MM.1S (cell line): ENCODE measurements around the gene NAA11.

Source experiments
- DNase-seq: peaks from one replicate; pipeline ENCODE4 v3.0.0-alpha.2; 2015
- H2AFZ ChIP-seq: fragments of 300-600 bp; sonication (generic); 2 replicates; pipeline ENCODE4 v1.6.0; 2016; ENCODE audit warnings: antibody characterized with exemption, low read length
- H3F3A ChIP-seq: fragments of 300-600 bp; sonication (generic); 2 replicates; pipeline ENCODE4 v1.6.1; 2016; ENCODE audit warnings: mild to moderate bottlenecking, antibody characterized with exemption, low read length, moderate library complexity, mixed read lengths; ENCODE audit not compliant: insufficient read depth
- H3K27ac ChIP-seq: fragments of 300-600 bp; sonication (generic); 2 replicates; pipeline ENCODE4 v1.5.1; 2016; ENCODE audit warnings: mild to moderate bottlenecking, low read length
- H3K27me3 ChIP-seq: fragments of 300-600 bp; sonication (generic); replicated peaks from 2 replicates; pipeline ENCODE4 v1.6.0; 2016; ENCODE audit warnings: low read length; ENCODE audit not compliant: insufficient read depth
- H3K36me3 ChIP-seq: fragments of 300-600 bp; sonication (generic); replicated peaks from 2 replicates; pipeline ENCODE4 v1.6.1; 2016; ENCODE audit warnings: mild to moderate bottlenecking, low read length, mixed read lengths; ENCODE audit not compliant: insufficient read depth
- H3K4me1 ChIP-seq: fragments of 300-600 bp; sonication (generic); 2 replicates; pipeline ENCODE4 v1.6.1; 2016; ENCODE audit warnings: low read length, mixed read lengths
- H3K4me2 ChIP-seq: fragments of 300-600 bp; sonication (generic); 2 replicates; pipeline ENCODE4 v1.6.0; 2016; ENCODE audit warnings: low read depth, low read length
- H3K4me3 ChIP-seq: fragments of 300-600 bp; sonication (generic); 2 replicates; pipeline ENCODE4 v1.5.1; 2016; ENCODE audit warnings: low read length, mixed read lengths
- H3K79me2 ChIP-seq: fragments of 300-600 bp; sonication (generic); 2 replicates; pipeline ENCODE4 v1.6.1; 2016; ENCODE audit warnings: mixed run types, low read length, mixed read lengths
- H3K9ac ChIP-seq: fragments of 300-600 bp; sonication (generic); 2 replicates; pipeline ENCODE4 v1.6.1; 2016; ENCODE audit warnings: low read length, mixed read lengths
- H3K9me2 ChIP-seq: fragments of 300-600 bp; sonication (generic); replicated peaks from 2 replicates; pipeline ENCODE4 v1.6.1; 2016; ENCODE audit warnings: mild to moderate bottlenecking, low read length, mixed read lengths; ENCODE audit not compliant: insufficient read depth
- H3K9me3 ChIP-seq: fragments of 300-600 bp; sonication (generic); replicated peaks from 2 replicates; pipeline ENCODE4 v1.6.1; 2016; ENCODE audit warnings: mild to moderate bottlenecking, low read length, mixed read lengths; ENCODE audit not compliant: insufficient read depth
- H4K20me1 ChIP-seq: fragments of 300-600 bp; sonication (generic); 2 replicates; pipeline ENCODE4 v1.6.1; 2016; ENCODE audit warnings: mild to moderate bottlenecking, low read length, moderate library complexity, mixed read lengths; ENCODE audit not compliant: insufficient read depth
- CTCF ChIP-seq: fragments of 300-600 bp; sonication (generic); IDR thresholded peaks from 2 replicates; pipeline ENCODE4 v1.5.1; 2016; ENCODE audit warnings: antibody characterized with exemption, low read length, mixed read lengths
- EZH2 ChIP-seq: fragments of 300-600 bp; sonication (generic); optimal IDR thresholded peaks from 2 replicates; pipeline ENCODE3; 2017; ENCODE audit warnings: low read depth, mild to moderate bottlenecking, antibody characterized with exemption, low read length, mixed read lengths
- EZH2phosphoT487 ChIP-seq: fragments of 300-600 bp; sonication (generic); IDR thresholded peaks from 2 replicates; pipeline ENCODE4 v1.6.1; 2018; ENCODE audit warnings: antibody characterized with exemption, low read length

The NAA11 gene

GRCh38 chr4:79338148-79338547 is 12.3 kb upstream of the NAA11 start:
- H3K4me3 ChIP-seq, result no peak overlapping the region
- no peak overlapping the region for H2AFZ ChIP-seq
- no peak overlapping the region for H3K9ac ChIP-seq
- no peak overlapping the region for H3K27ac ChIP-seq
- no peaks in the 10 kb centered on the region for H3K4me1 ChIP-seq
- H3K36me3 ChIP-seq, result no peaks in the 10 kb centered on the region
- no peaks in the 10 kb centered on the region for H4K20me1 ChIP-seq
- H3K9me2 ChIP-seq, result no peaks in the 10 kb centered on the region
- no peak overlapping the region for H3K4me2 ChIP-seq
- H3K79me2 ChIP-seq, result no peaks in the 10 kb centered on the region
- no peaks in the 10 kb centered on the region for H3F3A ChIP-seq
- no peaks in the 10 kb centered on the region for H3K27me3 ChIP-seq
- no peak for TF ChIP-seq EZH2
- no peak for TF ChIP-seq EZH2phosphoT487
- no peak for TF ChIP-seq CTCF
- no peak for DNase-seq
- H3K9me3 ChIP-seq, result no peaks in the 10 kb centered on the region

DNA sequence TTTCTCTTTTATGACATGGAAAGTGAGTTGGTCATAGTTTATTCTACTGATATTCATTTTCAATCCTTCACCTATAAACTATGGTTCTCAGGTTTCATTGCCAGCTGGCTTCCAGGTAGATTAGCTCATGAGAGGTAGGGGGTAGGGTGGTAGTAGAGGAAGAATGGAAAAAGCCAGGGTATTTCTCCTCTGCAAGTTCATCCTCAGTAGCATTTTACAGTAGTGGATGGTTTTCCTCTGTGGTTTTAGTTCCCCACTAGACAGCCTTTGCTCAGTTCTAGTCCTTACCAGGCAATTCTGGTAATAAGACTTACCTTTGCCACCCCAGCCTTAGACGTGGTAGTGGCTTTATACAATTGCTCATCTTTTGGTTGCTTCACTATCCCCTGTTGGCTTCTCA is 8.9 kb upstream of the NAA11 start:
- Histone ChIP-seq H3K4me3 (no peak overlapping the region), H3K9me2 (no peaks in the 10 kb centered on the region), H3K36me3 (no peaks in the 10 kb centered on the region), H3K27ac (no peak overlapping the region), H3K9ac (no peak overlapping the region), H3K79me2 (no peaks in the 10 kb centered on the region), H3F3A (no peaks in the 10 kb centered on the region), H3K9me3 (no peaks in the 10 kb centered on the region), H4K20me1 (no peaks in the 10 kb centered on the region), H3K4me1 (peaks cover 7% of the 10 kb centered on the region; the same call in 1 of the 2 replicates), H3K27me3 (no peaks in the 10 kb centered on the region), H2AFZ (no peak overlapping the region), H3K4me2 (no peak overlapping the region)
- TF ChIP-seq CTCF (no peak), EZH2phosphoT487 (no peak), EZH2 (no peak)
- no peak for DNase-seq

DNA sequence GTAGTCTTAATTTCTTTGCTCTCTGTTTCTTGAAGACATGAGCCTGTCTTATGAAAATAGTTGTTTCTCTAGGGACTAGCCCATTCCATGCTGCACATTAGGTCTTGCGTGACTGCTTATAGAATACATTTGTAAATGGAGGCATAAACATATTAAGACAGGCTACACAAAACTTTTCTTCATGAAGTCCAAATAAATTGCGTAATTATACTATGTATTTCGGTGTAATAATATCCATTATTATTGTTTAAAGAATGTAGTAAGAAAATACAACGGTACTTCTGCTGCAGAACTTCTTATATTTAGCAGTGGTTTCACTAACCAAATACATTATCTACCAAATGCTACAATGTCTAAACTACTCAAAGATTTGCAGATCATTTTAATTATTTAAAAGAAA is 8.5 kb upstream of the NAA11 start:
- no peaks in the 10 kb centered on the region for H3K36me3 ChIP-seq

More for the DNA sequence above, 8.5 kb upstream of the NAA11 start:
- no peaks in the 10 kb centered on the region for H3K9me3 ChIP-seq
- H3K9ac ChIP-seq, result no peak overlapping the region
- no peak overlapping the region for H3K27ac ChIP-seq
- no peaks in the 10 kb centered on the region for H3K79me2 ChIP-seq
- TF ChIP-seq EZH2 (no peak), CTCF (no peak)
- no peak for DNase-seq
- H4K20me1 ChIP-seq, result no peaks in the 10 kb centered on the region
- H3K27me3 ChIP-seq, result no peaks in the 10 kb centered on the region
- H3K9me2 ChIP-seq, result no peaks in the 10 kb centered on the region
- H3K4me3 ChIP-seq, result no peak overlapping the region
- no peak overlapping the region for H2AFZ ChIP-seq
- no peak overlapping the region for H3K4me2 ChIP-seq
- H3K4me1 ChIP-seq, result peaks cover 7% of the 10 kb centered on the region; the same call in 1 of the 2 replicates
- no peaks in the 10 kb centered on the region for H3F3A ChIP-seq
